ENCODE results near the gene EMILIN2. TPM values are rescaled to one million over a fixed set of nuclear protein-coding genes. Genes with fewer than 3 reads are reported as not detected.

The EMILIN2 gene
- total RNA-seq, 1 donor from 2014 or later, result 51.5 TPM

- TF ChIP-seq CTCF (IDR thresholded peaks at IDR 0.05), result no peak
- no peaks in the 10 kb centered on the region for H3K27me3 ChIP-seq (ENCODE audit: low read depth)
- intact Hi-C loops (cut with DNase I), result no loop called here
- DNase-seq (no peak), ATAC-seq (no peak)
- H3K4me3 ChIP-seq, result no peak overlapping the region
- H3K36me3 ChIP-seq, result peaks cover 3% of the 10 kb centered on the region
- no peaks in the 10 kb centered on the region for H3K9me3 ChIP-seq
- peaks cover 13% of the 10 kb centered on the region for H3K4me1 ChIP-seq
- no peak overlapping the region for H3K27ac ChIP-seq
Observed at GRCh38 chr18:2894131-2894840, 47.5 kb downstream of the EMILIN2 start.

GRCh38 chr18:2894841-2895370 is 48.1 kb downstream of the EMILIN2 start:
- Histone ChIP-seq H3K4me1 (peaks cover 13% of the 10 kb centered on the region), H3K27me3 (ENCODE audit: low read depth) (no peaks in the 10 kb centered on the region), H3K4me3 (no peak overlapping the region), H3K36me3 (peaks cover 3% of the 10 kb centered on the region), H3K9me3 (no peaks in the 10 kb centered on the region), H3K27ac (no peak overlapping the region)
- no peak for TF ChIP-seq CTCF (IDR thresholded peaks at IDR 0.05)
- intact Hi-C loops (cut with DNase I), result no loop called here
- ATAC-seq (no peak), DNase-seq (no peak)

GRCh38 chr18:2895391-2895790 is 48.6 kb downstream of the EMILIN2 start:
- TF ChIP-seq CTCF (IDR thresholded peaks at IDR 0.05), result no peak
- Histone ChIP-seq H3K36me3 (peaks cover 3% of the 10 kb centered on the region), H3K4me3 (no peak overlapping the region), H3K4me1 (peaks cover 13% of the 10 kb centered on the region), H3K9me3 (no peaks in the 10 kb centered on the region), H3K27me3 (ENCODE audit: low read depth) (no peaks in the 10 kb centered on the region), H3K27ac (no peak overlapping the region)
- DNase-seq, result no peak
- ATAC-seq, result no peak
- intact Hi-C loops (cut with DNase I), result no loop called here

GRCh38 chr18:2896990-2897389 is 50.2 kb downstream of the EMILIN2 start:
- TF ChIP-seq CTCF (IDR thresholded peaks at IDR 0.05), result no peak
- intact Hi-C loops (cut with DNase I), result no loop called here
- no peaks in the 10 kb centered on the region for H3K27me3 ChIP-seq (ENCODE audit: low read depth)
- H3K9me3 ChIP-seq, result no peaks in the 10 kb centered on the region
- DNase-seq (no peak), ATAC-seq (no peak)
- H3K36me3 ChIP-seq, result peaks cover under 1% of the 10 kb centered on the region
- peaks cover 13% of the 10 kb centered on the region for H3K4me1 ChIP-seq
- H3K4me3 ChIP-seq, result no peak overlapping the region
- no peak overlapping the region for H3K27ac ChIP-seq

GRCh38 chr18:2897448-2898185 is 50.8 kb downstream of the EMILIN2 start:
- no peak overlapping the region for H3K4me3 ChIP-seq
- no peak for DNase-seq
- ATAC-seq, result no peak
- peaks cover 14% of the 10 kb centered on the region for H3K4me1 ChIP-seq
- no peaks in the 10 kb centered on the region for H3K9me3 ChIP-seq
- no peak for TF ChIP-seq CTCF (IDR thresholded peaks at IDR 0.05)
- H3K27ac ChIP-seq, result peak overlapping the region; percentile 24
- H3K27me3 ChIP-seq (ENCODE audit: low read depth), result no peaks in the 10 kb centered on the region
- H3K36me3 ChIP-seq, result no peaks in the 10 kb centered on the region
- intact Hi-C loops (cut with DNase I), result no loop called here
